Activated T-cell treated with anti-CD3 and anti-CD28 coated beads, Interleukin-2, amount 50 U/mL, for 48 hours (primary cell): ENCODE results near the gene PURB.
"Not testable (repeated sequence)": the region's sequence is repeated elsewhere in the genome, so short reads cannot be mapped to it uniquely, and the experiment has no call there.

ENCODE experiments used
- DNase-seq, 2 experiments: peaks; one replicate each; pipeline ENCODE4 v3.0.0-alpha.2; 2020

The PURB gene

DNA sequence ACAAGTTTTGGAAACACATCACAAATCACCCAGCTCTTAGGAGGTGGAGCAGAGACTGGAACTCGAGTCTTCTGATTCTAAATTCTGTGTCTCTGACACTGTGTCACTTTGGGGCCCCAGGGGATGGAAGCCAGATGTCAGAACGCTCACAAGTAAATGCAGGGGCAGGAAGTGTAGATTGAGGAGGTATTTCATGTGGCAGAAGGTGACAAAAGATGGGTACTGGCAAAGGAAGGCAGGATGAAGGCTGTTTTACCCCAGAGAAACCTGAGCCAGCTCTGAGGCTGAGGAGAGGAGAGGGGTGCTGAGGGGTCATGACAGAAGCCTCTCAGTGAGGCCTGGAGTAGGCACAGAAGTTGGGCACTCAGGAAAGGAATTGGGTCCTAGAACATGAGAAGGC lies 6.0 kb upstream of the PURB start:
- peak; percentile 34 to 50 for DNase-seq

DNA sequence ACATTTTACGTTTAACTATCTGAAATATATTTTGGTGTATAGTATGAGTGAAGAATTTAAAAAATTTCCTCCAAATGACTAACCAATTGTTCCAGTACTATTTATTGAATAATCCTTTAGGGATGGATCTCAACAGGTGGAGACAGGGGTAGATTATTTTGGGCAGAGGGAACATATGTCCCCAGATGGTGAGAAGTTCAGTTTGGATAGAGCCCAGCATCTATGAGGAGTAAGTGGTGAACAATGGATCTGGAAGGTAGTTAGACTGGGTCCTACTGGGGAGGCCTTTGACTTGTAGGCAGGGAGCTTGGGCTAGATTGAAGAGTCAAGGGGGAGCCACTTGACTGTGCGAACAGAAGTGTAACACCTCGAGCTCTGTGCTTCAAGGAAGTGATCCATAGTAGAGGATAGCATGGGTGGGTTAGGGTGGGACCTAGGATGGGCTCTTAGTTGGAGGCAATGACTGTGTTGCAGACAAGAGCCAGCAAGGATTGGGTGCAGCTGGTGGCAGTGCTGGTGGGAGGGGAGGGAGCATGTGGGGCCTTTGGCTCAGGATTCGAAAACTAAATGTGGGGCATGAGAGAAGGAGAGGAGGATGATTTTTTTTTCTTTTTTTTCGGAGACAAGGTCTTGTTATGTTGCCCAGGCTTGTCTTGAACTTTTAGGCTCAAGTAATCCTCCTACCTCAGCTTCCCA lies 3.9 kb upstream of the PURB start:
- no peak for DNase-seq

DNA sequence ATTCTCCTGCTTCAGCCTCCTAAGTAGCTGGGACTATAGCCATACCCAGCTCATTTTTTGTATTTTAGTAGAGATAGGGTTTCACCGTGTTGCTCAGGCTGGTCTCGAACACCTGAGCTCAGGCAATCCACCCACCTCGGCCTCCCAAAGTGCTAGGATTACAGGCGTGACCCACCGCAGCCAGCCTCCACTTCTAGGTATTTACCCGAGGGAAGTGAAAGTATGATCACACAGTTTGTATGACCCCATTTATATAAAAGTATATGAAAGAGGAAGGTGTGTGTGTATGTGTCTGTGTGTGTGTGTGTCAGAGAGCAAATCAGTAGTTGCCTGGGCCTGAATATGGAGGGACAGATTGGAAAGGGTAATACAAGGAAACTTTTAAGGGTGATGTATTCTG lies 2.0 kb upstream of the PURB start:
- DNase-seq: no peak

DNA sequence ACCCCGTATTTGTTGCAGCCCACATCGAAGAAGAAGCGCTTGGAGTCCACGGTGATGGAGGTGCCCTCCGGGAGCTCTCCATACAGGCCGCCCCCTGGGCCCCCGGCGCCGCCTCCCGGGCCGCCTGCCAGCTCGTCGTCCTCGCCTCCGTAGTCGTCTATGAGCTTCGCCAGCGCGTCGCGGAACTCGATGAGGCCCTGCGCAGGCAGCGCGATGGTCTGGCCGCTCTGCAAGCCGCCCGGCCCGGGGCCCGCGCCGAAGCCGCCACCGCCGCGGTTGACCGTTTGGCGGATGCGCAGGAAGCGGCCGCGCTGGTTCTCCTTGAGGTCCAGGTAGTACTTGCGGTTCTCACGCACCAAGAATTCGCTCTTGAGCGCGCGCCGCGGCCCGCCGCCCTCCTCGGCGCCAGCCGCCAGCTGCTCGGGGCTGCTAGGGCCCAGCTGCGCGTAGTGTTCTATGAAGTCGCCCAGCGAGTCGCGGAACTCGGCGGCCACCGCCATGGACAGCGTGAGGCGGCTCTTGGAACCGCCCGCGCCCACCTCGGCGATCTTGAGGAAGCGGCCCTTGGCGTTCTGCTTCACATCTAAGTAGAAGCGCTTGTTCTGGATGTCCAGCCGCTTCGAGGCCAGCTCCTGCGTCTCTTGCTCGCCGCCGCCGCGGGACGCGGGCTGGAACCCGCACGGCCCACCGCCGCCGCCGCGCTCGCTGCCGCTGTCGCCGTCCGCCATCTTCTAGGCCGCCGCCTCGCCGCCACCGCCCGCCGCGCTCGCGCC lies 523 bp downstream of the PURB start:
- DNase-seq: peak; percentile 58 to 71

DNA sequence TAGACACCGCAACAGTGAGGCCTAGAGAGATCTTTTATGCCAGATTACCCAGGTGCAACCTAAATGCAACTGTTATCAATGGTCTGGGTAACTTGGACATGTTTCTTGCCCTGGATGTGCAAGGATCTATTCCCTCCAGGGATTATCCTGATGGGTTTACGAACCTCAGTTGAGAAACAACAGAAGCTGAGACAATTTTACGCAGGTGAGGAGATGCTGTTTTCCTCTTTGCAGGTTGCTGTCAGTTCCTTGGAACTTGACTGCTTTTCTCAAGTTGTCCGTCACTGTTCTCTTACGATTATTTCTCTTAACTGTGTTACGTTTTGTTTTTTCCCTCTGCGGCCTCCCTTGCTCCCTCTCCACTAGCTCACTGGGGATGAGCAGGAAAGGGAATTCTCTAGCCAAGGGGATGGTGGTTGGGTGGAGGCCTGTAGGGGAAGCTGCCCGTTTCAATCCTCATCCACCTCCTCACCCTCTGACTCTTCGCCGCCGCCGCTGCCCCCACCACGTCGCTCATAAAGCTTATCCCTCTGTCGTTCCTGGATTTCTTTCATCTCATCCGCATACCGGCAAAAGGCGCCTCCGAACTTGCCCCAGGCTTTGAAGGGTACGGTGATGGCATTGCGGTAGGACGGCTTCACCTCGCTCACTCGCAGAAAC lies 1.2 kb downstream of the PURB start:
- DNase-seq: no peak

DNA sequence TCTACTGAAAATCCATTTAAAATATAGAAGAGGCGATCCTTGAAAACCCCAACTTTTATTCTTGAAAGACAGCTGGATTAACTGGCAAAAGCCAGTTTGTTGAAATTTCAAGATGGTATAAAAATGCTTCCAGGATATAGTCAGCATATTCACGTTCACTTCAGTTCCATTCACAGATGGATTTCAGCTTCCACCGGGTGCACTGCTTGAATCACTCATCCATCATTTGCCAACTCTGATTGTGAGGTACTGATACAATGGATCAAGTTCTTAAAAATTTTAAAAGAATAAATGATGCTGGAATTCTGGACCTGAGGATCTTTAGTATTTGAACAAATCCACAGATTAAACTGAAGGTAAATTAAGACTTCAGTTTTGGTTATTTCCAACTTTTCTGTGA lies 2.4 kb downstream of the PURB start:
- DNase-seq: no peak

DNA sequence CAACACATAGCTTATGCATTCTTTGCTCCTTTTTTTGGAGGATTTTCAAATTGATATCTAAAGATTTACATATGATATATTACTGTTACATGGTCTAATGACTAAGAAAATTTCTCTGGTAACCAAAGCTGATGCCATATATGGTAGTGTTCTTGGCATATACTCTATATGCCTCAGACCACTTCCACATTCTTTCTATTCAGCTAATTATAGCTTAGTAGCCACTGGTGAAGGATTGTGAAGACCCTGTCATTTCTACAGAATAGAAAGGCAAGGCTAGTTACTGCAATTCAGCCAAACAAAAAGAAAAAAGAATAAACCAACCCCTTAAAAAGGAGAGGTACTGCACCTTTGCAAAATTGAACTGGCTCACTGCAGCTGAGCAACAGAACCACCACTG lies 3.7 kb downstream of the PURB start:
- DNase-seq: no peak

DNA sequence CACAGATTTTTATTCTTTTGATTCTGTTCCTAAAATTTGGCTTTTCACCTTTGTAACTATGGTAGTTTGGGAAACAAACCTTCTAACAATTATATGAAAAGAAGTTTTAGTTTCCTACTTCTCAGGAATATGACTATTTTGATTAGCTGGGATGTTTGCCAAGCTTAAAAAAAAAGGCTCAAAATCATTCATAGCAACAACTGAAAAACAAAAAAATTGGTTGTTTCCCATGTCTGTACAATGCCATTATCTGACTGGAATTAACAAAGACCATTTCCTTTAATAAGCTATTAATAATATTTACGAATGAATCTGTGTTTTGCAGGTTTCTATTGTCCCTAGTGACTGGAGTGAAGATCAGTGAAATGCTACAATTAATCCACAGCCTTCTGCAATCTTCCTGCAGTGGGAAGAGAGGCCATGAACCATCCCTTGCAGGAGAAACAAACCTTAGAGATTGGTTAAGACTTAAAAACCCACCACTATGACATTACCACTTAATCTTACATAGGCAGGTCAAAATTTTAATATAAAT lies 4.2 kb downstream of the PURB start:
- DNase-seq: no peak

DNA sequence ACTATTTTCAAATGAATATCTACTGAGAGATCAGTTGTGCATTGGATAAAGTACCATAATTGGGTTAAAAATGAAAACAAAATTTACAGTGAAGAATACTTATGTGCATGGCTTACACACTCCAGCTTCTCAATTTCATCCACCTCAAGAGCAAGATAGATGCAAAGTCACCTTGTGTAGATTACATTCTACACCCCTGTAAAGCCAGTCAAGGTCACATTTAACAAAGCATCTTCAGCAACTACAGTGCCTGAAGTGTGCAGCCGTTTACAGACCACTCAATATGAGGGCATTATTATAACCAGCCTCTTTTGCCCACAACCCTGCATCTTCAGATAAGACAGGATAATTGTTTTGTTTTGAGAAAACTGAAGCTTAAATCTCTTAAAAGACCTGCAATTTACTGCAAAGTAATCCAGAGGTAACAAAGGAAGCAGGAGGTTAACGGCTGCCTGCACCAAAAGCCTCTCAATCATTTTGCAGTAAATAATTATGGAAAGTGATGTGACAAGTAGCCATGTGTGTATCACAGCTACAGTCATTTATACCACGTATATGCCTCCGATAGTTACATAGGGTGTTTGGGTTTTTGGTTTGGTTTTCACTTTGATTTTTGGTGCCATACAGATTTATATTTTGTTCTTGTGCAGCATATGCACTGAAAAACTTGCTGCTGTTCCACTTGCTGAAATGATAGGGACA lies 4.9 kb downstream of the PURB start:
- no peak for DNase-seq

DNA sequence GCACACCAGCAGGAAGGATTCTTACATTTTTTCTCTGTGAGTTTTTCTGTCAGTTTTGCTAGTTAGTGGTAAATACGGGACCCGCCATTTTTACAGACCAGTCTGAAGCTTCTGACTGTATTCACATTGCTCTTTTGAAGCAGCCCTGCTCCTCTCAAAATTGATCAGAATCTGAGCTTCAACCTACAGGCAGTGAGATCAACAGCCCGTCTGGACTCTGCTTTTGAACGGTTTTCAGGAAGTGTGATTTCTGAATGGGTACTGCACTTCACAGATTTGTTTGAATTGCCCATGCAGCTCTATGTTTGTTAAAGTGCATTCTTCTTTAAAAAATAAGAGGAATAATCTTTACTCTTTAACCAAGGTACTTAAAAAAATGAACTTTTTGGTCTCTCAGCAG lies 8.9 kb downstream of the PURB start:
- no peak for DNase-seq

DNA sequence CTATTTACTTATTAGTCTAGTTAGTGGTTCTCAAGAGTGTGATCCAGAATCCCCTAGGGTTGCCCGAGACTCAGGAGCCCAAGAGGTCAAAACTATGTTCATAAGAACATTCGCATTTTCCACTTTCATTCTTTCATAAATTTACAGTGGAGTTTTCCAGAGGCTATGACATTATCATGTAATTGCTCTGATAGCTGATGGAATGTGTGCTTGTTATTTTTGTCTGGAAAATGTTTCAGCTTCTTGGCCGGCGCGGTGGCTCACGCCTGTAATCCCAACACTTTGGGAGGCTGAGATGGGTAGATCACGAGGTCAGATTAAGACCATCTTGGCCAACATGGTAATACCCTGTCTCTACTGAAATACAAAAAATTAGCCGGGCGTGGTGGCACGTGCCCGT lies 10.1 kb downstream of the PURB start:
- no peak for DNase-seq

DNA sequence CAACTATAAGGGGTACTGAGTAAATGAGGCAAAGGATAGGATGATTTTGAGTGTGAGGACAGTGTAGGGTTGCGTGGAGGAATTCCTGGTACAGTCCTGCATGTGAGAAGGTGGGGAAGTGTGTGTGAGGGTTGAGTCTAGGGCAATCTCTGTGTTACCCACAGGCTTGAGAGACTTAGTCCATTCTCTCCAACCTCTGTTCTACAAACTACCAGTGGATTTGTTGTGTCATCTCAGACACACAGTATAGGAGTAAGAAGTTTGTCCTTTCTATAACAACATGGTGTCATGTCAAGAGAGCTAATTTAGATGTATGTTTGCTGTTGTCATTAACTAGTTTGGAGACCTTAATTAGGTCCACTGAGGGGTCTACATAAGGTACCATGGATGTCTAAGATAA lies 12.5 kb downstream of the PURB start:
- no peak for DNase-seq

DNA sequence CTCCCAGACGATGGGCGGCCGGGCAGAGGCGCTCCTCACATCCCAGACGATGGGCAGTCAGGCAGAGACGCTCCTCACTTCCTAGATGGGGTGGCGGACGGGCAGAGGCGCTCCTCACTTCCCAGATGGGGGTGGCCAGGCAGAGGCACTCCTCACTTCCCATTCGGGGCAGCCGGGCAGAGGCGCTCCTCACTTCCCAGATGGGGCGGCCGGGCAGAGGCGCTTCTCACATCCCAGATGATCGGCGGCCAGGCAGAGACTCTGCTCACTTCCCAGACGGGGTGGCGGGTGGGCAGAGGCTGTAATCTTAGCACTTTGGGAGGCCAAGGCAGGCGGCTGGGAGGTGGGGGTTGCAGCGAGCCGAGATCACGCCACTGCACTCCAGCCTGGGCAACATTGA lies 13.4 kb downstream of the PURB start:
- DNase-seq: not testable (repeated sequence)

DNA sequence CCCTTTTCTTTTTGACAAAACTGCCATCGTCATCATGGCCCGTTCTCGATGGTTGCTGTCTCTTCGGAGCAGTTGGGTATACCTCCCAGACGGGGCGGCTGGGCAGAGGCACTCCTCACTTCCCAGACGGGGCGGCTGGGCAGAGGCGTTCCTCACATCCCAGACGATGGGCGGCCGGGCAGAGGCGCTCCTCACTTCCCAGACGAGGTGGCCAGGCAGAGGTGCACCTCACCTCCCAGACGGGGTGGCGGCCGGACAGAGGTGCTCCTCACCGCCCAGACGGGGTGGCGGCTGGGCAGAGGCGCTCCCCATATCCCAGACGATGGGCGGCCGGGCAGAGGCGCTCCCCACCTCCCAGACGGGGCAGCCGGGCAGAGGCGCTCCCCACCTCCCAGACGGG lies 14.6 kb downstream of the PURB start:
- DNase-seq: not testable (repeated sequence)

DNA sequence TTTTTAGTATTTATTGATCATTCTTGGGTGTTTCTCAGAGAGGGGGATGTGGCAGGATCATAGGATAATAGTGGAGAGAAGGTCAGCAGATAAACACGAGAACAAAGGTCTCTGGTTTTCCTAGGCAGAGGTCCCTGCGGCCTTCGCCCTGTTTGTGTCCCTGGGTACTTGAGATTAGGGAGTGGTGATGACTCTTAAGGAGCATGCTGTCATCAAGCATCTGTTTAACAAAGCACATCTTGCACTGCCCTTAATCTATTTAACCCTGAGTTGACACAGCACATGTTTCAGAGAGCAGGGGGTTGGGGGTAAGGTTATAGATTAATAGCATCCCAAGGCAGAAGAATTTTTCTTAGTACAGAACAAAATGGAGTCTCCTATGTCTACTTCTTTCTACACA lies 15.0 kb downstream of the PURB start:
- not testable (repeated sequence) for DNase-seq

DNA sequence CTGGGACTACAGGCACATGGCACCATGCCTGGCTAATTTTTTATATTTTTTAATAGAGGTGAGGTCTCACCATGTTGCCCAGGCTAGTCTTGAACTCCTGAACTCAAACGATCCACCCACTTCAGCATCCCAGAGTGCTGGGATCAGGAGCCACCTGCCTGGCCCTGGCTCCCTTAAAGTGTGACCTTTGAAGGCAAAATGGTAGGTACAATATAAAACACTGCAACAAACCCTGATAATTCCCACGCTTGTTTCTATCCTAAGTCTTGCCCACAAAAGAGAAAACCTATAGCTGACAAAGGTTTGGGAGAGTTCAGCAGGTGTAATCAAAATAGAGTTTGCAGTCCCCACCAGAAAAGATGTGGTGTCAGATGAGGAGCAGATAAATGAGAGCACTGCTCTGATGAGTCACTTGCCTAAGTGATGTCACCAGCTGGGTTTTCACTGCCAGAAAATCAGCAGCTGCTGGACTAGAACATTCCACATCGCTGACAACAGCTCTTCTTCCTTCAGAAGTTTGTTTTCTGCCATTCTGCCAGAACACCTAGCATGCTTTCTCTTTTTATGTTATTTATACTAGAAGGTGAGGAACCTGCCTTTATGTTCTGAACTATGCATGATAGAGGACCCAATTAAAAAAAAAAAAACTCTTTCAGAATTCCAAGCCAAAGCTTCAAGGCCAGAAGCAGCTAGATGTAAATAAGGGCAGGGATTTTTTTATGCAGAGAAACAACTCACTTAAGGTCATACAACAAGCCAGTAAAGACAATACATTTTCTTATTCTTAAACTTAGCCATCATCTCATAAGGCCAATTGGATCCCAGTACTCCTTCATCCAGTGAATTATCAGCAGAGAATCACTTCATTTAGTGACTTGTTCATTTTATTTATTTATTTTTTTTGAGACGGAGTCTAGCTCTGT lies 18.0 kb downstream of the PURB start:
- peak in 1 of 2 experiments; percentile 44 for DNase-seq

DNA sequence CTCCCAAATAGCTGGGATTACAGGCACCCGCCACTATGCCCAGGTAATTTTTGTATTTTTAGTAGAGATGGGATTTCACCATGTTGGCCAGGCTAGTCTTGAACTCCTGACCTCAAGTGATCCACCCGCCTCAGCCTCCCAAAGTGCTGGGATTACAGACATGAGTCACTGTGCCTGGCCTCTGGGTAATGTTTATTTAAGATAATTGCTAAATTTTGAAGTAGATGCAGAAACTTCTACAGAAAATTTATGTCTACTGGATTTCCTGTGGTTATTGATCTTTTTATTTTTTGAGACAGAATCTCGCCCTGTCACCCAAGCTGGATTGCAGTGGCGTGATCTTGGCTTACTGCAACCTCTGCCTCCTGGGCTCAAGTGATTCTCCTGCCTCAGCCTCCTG lies 23.4 kb downstream of the PURB start:
- not testable (repeated sequence) for DNase-seq

DNA sequence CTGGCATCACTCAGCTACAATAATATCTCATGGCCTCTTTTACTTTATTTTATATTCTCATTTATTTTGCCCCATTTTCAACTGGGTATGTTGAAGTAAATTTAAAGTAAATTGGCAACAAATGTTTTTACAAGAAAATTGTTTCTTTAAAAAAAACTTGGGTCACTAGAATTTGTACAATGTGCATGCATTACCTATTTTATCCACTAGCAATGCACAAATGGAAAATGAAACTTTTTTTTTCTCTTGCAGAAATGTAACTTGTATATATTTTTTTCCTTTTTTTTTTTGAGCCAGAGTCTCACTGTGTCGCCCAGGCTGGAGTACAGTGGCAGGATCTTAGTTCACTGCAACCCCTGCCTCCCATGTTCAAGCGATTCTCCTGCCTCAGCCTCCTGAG lies 27.2 kb downstream of the PURB start:
- DNase-seq: no peak

DNA sequence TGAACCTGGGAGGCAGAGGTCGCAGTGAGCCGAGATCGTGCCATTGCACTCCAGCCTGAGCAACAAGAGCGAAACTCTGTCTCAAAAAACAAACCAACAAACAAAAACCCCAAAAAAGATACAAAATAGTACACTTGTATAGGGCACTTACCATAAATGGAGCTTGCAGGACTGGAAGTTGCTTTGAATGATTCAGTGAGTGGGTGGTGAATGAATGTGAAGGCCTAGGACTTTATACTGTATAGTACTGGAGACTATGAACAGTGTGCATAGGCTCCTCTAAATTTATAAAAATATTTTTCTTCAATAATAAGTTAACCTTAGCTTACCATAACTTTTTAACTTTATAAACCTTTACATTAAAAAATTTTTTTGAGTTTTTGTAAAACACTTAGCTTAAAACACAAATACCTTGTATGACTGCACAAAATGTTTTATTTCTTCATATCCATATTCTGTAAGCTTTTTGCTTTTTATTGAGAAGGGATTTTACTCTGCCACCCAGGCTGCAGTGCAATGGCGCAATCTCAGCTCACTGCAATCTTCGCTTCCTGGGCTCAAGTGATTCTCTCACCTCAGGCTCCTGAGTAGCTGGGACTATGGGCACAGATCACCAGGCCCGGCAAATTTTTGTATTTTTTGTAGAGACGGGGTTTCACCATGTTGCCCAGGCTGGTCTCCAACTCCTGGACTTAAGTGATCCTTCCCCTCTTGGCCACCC lies 30.5 kb downstream of the PURB start:
- DNase-seq: no peak

DNA sequence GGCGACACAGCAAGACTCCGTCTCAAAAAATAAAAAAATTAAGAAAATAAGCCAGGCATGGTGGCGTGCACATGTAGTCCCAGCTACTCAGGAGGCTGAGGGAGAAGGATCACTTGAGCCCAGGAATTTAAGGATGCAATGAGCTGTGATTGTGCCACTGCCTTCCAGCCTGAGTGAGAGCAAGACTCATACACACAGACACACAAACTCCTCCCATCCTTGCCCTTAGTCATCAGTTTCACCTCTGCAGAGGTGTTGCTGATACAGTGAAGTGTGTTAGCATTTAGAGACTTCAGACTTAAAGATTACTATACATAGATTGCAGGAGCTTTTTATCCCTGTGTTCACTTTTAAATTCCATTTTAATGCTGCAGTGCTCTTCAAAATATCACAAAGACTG lies 31.9 kb downstream of the PURB start:
- DNase-seq: peak; percentile 35 to 49

DNA sequence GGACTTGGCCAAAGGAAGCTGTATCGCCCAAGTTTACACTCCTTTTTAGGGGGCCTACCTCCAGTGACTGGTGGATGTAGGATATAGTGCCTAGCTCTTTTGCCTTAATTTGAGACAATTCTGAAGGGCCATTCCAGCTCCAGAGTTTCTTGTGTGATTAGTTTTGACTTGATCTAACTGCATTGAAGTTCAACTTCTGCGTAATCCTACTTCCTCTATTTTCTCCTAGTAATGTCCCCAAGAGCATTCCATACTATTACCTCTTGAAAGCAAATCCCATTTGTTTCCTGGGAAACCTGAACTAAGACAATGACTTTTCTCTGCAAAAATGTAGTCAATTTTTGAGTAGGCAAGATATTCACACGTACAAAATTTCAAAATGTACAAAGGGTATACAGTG lies 32.7 kb downstream of the PURB start:
- no peak for DNase-seq
